ENCODE results near the gene SPTBN1.

- TF ChIP-seq HMG20A (CRISPR knock-in tag; IDR thresholded peaks at IDR 0.05; ENCODE audit: borderline replicate concordance) (no peak), CTCF (CRISPR knock-in tag; IDR thresholded peaks at IDR 0.05) (no peak), RNF219 (CRISPR knock-in tag; IDR thresholded peaks at IDR 0.05) (no peak), BRF2 (CRISPR knock-in tag; IDR thresholded peaks at IDR 0.05) (no peak), ZFAT (CRISPR knock-in tag; conservative IDR thresholded peaks at IDR 0.05) (no peak), ZNF18 (CRISPR knock-in tag; IDR thresholded peaks at IDR 0.05; ENCODE audit: insufficient replicate concordance) (no peak), FOSL1 (CRISPR knock-in tag; IDR thresholded peaks at IDR 0.05; ENCODE audit: borderline replicate concordance) (no peak), PTBP1 (IDR thresholded peaks at IDR 0.05; ENCODE audit: low read depth, low read length, poor library complexity, severe bottlenecking) (no peak), ZNF496 (CRISPR knock-in tag; IDR thresholded peaks at IDR 0.05; ENCODE audit: insufficient replicate concordance) (no peak), MZF1 (CRISPR knock-in tag; IDR thresholded peaks at IDR 0.05; ENCODE audit: borderline replicate concordance) (no peak), ZNF775 (CRISPR knock-in tag; IDR thresholded peaks at IDR 0.05; ENCODE audit: borderline replicate concordance) (no peak)
Measured at GRCh38 chr2:54416938-54417337, 39.2 kb upstream of the SPTBN1 start.
